Activated CD8-positive, alpha-beta memory T cell treated with anti-CD3 and anti-CD28 coated beads, Interleukin-2, amount 10 ng/mL, durations not matched to agents 7 days and 5 days (primary cell): ENCODE data around the gene ICOS. TPM values are rescaled to one million over a fixed set of nuclear protein-coding genes. Genes with fewer than 3 reads are reported as not detected.
"Not testable (repeated sequence)": the region's sequence is repeated elsewhere in the genome, so short reads cannot be mapped to it uniquely, and the experiment has no call there.

Experiments
- ATAC-seq: fragments of 150-1000 bp; cut with Tn5 transposase; one replicate; pipeline ENCODE4 v1.10.0; 2021; ENCODE audit warnings: moderate library complexity
- CTCF ChIA-PET: fragments of 350-600 bp; sonication (Branson Sonifier 250); formaldehyde crosslinking; loops from one replicate; lab custom pipeline; 2021; ENCODE audit warnings: antibody characterized with exemption; lab: Charles Lee
- DNase-seq: peaks from one replicate; pipeline ENCODE4 v3.0.0-alpha.2; 2020
- H3K27ac Mint-ChIP-seq: one replicate; pipeline ENCODE4 v1.8.0; 2021; ENCODE audit warnings: mild to moderate bottlenecking, mixed read lengths
- H3K27me3 Mint-ChIP-seq: one replicate; pipeline ENCODE4 v1.8.0; 2021; ENCODE audit warnings: mixed read lengths
- H3K36me3 Mint-ChIP-seq: one replicate; pipeline ENCODE4 v1.8.0; 2021; ENCODE audit warnings: mild to moderate bottlenecking, mixed read lengths
- H3K4me1 Mint-ChIP-seq: one replicate; pipeline ENCODE4 v1.8.0; 2021; ENCODE audit warnings: mixed read lengths
- H3K4me3 Mint-ChIP-seq: one replicate; pipeline ENCODE4 v1.8.0; 2021; ENCODE audit warnings: mild to moderate bottlenecking, moderate library complexity, mixed read lengths
- H3K9me3 Mint-ChIP-seq: one replicate; pipeline ENCODE4 v1.8.0; 2022; ENCODE audit warnings: low read depth, mixed read lengths
- total RNA-seq, 2 experiments: library from RNA; stranded (reverse); gene quantifications; one replicate each; pipeline ENCODE4 v1.2.3, GENCODE V29; 2021

ICOS gene
- total RNA-seq, 2 experiments from 2014 or later: 26.9 to 49.7 TPM

GRCh38 chr2:203925512-203926158 lies 10.9 kb upstream of the ICOS start:
- Mint-ChIP-seq H3K9me3 (no peaks in the 10 kb centered on the region), H3K4me3 (no peak overlapping the region), H3K27me3 (peaks cover 7% of the 10 kb centered on the region), H3K36me3 (no peaks in the 10 kb centered on the region), H3K27ac (no peak overlapping the region), H3K4me1 (peaks cover 2% of the 10 kb centered on the region)
- CTCF ChIA-PET: no interaction called here
- no peak for ATAC-seq
- DNase-seq: no peak

DNA sequence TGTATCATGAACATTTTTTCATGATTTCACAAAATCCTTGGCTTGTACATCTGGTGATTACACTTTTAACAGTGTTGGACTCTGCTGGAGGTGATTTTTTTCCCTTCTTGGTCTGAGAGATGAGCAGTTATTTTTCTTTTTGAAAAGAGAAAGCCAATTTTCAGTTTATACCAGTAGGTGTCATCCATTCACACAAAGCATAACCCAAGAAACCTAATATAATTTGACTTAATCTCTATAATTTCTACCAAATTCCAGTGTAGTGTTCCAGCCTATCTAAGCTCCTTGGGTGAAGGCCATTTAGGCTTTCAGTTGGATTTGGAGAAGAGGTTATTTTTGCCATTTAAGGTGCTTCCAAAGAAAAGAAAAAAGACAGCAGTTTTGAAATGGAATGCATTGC lies 7.7 kb upstream of the ICOS start:
- CTCF ChIA-PET: interaction anchor here (0.6 to 2.4 kb wide), 12 partner anchors 10 to 966 kb away, joined by 3 to 7 read pairs (median 3); no protein-coding TSS in a partner anchor
- ATAC-seq (no peak), DNase-seq (no peak)
- H3K4me1 Mint-ChIP-seq: peaks cover 12% of the 10 kb centered on the region
- H3K4me3 Mint-ChIP-seq: no peak overlapping the region
- H3K27me3 Mint-ChIP-seq: peaks cover 4% of the 10 kb centered on the region
- no peaks in the 10 kb centered on the region for H3K9me3 Mint-ChIP-seq
- H3K36me3 Mint-ChIP-seq: peaks cover 9% of the 10 kb centered on the region
- no peak overlapping the region for H3K27ac Mint-ChIP-seq

DNA sequence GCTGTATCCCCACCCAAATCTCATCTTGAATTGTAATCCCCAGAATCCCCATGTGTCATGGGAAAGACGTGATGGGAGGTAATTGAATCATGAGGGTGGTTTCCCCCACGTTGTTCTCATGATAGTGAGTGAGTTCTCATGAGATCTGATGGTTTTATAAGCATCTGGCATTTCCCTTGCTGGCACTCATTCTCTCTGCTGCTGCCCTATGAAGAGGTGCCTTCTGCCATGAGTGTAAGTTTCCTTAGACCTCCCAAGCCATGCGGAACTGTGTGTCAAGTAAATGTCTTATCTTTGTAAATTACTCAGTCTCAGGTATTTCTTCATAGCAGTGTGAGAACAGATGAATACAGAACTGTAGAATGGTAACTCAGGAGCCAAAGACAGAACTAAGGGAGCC lies 5.3 kb upstream of the ICOS start:
- H3K27me3 Mint-ChIP-seq, H3K27ac Mint-ChIP-seq, H3K4me3 Mint-ChIP-seq, H3K36me3 Mint-ChIP-seq, ATAC-seq, H3K9me3 Mint-ChIP-seq, CTCF ChIA-PET, DNase-seq: not testable (repeated sequence)
- H3K4me1 Mint-ChIP-seq: peaks cover 33% of the 10 kb centered on the region

GRCh38 chr2:203934041-203934492 lies 2.5 kb upstream of the ICOS start:
- Mint-ChIP-seq H3K4me1 (peaks cover 43% of the 10 kb centered on the region), H3K27ac (peak overlapping the region; percentile 86), H3K9me3 (no peaks in the 10 kb centered on the region), H3K36me3 (peaks cover 26% of the 10 kb centered on the region), H3K27me3 (no peaks in the 10 kb centered on the region), H3K4me3 (peak overlapping the region; percentile 42)
- CTCF ChIA-PET: interaction anchor here (1.1 to 1.4 kb wide), 2 partner anchors 11 to 15 kb away, joined by 3 to 4 read pairs; no protein-coding TSS in a partner anchor
- peak; percentile 57 for DNase-seq
- peak; percentile 32 for ATAC-seq

DNA sequence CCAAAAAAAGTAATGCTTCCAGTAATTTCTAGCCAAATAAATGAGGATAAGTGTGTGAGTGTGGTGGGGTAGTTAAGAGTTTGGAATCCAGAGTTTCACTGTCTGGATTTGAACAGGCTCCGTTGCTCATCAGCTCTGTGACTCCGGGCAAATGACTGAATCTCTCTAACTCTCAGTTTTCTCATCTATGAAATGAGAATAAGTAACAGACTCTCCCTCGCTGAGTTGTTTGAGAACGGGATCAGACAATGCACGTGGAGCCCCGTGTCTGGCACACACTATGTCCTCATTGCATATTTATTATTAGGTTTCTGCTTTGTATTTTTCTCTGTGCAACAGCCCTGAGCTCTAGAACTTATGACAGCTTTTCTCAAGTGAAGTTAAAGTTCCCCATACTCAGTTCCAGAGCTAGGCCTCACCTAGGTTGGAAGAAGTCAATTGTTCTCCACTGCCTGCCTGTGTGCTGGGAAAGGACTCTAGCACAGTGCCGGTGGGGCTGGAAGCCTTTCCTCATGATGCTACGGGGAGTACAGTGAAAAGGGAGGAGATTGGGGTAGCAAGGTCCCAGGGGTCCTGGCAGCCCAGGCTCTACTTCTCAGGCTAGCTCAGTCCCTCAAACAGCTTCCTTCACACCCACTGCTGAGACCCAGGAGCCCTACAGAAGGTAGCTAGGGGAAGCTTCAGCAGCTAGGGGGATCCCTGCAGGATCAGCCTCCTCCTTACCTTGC lies 1.7 kb upstream of the ICOS start:
- H3K4me3 Mint-ChIP-seq: peak overlapping the region; percentile 42
- H3K27me3 Mint-ChIP-seq: no peaks in the 10 kb centered on the region
- peaks cover 29% of the 10 kb centered on the region for H3K36me3 Mint-ChIP-seq
- no peak for DNase-seq
- H3K9me3 Mint-ChIP-seq: no peaks in the 10 kb centered on the region
- H3K27ac Mint-ChIP-seq: peak overlapping the region; percentile 86
- ATAC-seq: no peak
- H3K4me1 Mint-ChIP-seq: peaks cover 49% of the 10 kb centered on the region
- CTCF ChIA-PET: interaction anchor here (1.0 to 1.4 kb wide), 7 partner anchors 8 to 174 kb away, joined by 3 to 4 read pairs (median 3); no protein-coding TSS in a partner anchor

DNA sequence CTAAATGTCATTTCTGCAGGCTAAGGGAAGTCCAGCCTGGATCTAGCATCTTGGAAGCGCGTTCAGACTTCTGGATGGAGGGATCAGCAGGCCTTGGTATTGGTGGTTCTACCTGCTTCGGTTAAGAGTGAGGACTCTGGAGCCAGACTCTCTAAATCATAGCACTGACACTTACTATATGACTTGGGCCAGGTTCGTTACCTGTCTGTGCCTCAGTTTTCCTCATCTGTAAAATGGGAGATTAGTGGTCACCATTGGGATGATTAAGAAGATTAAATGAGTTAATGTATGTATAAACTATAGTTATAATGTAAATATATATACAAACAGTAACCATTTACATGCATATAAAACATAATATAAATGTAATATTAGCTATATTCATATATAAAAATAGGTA lies 995 bp upstream of the ICOS start:
- peak overlapping the region; percentile 41 for H3K27ac Mint-ChIP-seq
- no peak overlapping the region for H3K4me3 Mint-ChIP-seq
- peaks cover 56% of the 10 kb centered on the region for H3K4me1 Mint-ChIP-seq
- DNase-seq: no peak
- CTCF ChIA-PET: interaction anchor here (1.0 to 1.5 kb wide), 6 partner anchors 8 to 173 kb away, joined by 3 to 4 read pairs (median 3); no protein-coding TSS in a partner anchor
- H3K36me3 Mint-ChIP-seq: peaks cover 35% of the 10 kb centered on the region
- no peaks in the 10 kb centered on the region for H3K27me3 Mint-ChIP-seq
- no peaks in the 10 kb centered on the region for H3K9me3 Mint-ChIP-seq
- no peak for ATAC-seq

- ATAC-seq: peak; percentile 13
- Mint-ChIP-seq H3K27ac (peak overlapping the region; percentile 85), H3K4me3 (peak overlapping the region; percentile 88), H3K27me3 (no peaks in the 10 kb centered on the region), H3K36me3 (peaks cover 46% of the 10 kb centered on the region), H3K9me3 (no peaks in the 10 kb centered on the region), H3K4me1 (peaks cover 70% of the 10 kb centered on the region)
- CTCF ChIA-PET: interaction anchor here (1.5 kb wide), 1 partner anchor 107 kb away, joined by 3 read pairs; no protein-coding TSS in a partner anchor
- DNase-seq: no peak
Measured at GRCh38 chr2:203936949-203937348, 386 bp downstream of the ICOS start.

GRCh38 chr2:203937788-203938187 lies 1.2 kb downstream of the ICOS start:
- H3K4me1 Mint-ChIP-seq: peaks cover 75% of the 10 kb centered on the region
- ATAC-seq: peak; percentile 11
- CTCF ChIA-PET: interaction anchor here (0.8 kb wide), 1 partner anchor 15 kb away, joined by 3 read pairs; no protein-coding TSS in a partner anchor

DNA sequence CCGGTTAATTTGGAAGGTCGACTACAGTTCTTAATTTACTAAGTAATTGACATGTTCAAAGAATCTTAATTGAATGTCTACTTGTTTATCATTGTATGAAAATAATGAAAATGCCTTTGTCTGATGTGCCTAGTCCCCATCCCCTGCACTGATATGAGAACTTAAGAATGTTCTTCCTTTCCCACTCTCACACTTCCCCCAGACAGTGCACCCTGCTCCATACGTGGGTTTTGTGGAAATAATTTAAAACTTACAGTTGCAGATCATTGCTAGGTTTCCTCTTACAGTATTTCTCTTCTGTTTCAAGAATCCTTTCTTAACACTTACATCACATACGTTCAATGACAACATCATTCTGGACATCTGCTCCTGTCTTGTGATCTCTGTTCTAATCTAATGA lies 3.5 kb downstream of the ICOS start:
- DNase-seq: no peak
- peaks cover 1% of the 10 kb centered on the region for H3K9me3 Mint-ChIP-seq
- peaks cover 64% of the 10 kb centered on the region for H3K36me3 Mint-ChIP-seq
- peak; percentile 8 for ATAC-seq
- H3K4me1 Mint-ChIP-seq: peaks cover 72% of the 10 kb centered on the region
- no peaks in the 10 kb centered on the region for H3K27me3 Mint-ChIP-seq
- CTCF ChIA-PET: no interaction called here
- H3K27ac Mint-ChIP-seq: peak overlapping the region; percentile 85
- H3K4me3 Mint-ChIP-seq: peak overlapping the region; percentile 88

More at GRCh38 chr2:203937788-203938187, 1.2 kb downstream of the ICOS start:
- Mint-ChIP-seq H3K27ac (peak overlapping the region; percentile 85), H3K27me3 (no peaks in the 10 kb centered on the region), H3K4me3 (peak overlapping the region; percentile 88), H3K9me3 (no peaks in the 10 kb centered on the region), H3K36me3 (peaks cover 51% of the 10 kb centered on the region)
- DNase-seq: no peak

DNA sequence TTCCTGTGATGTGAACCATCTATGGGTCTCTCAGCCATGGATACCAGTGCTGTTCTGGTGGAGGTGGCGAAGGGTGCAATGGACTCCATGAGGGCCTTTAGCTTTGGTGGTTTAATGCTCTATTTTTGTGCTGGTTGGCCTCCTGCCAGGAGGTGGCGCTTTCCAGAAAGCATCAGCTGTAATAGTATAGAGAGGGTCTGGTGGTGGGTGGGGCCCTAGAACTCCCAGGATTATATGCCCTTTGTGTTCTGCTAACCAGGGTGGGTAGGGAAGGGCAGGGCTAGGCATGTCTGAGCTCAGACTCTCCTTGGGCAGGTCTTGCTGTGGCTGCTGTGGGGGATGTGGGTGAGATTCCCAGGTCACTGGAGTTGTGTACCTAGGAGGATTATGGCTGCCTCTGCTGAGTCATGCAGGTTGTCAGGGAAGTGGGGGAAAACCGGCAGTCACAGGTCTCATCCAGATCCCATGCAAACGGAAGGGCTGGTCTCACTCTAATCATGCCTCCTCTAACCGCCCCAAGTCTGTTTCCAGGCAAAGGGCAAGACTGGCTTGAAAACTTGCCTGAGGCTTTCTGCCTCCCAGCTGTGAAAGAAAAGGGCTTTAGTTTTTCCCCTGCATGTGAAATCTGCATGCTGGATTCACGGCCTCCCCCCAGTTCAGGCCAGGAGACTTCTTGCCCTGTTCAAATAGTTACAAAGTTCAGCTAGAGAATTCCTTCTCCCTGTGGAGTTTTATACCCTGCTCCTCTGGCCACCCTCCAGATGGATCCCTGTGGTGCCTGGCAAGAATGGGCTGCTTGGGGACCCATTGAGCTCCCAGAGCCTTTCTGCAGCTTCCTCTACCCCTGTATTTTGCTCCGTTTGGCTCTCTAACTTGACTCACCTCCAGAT lies 7.2 kb downstream of the ICOS start:
- H3K4me3 Mint-ChIP-seq, DNase-seq, ATAC-seq, H3K27me3 Mint-ChIP-seq, H3K9me3 Mint-ChIP-seq: not testable (repeated sequence)
- Mint-ChIP-seq H3K36me3 (peaks cover 67% of the 10 kb centered on the region), H3K27ac (peak overlapping the region; percentile 19), H3K4me1 (peaks cover 85% of the 10 kb centered on the region)
- CTCF ChIA-PET: interaction anchor here (1.1 to 1.7 kb wide), 5 partner anchors 9 to 74 kb away, joined by 3 to 4 read pairs (median 3); no protein-coding TSS in a partner anchor

GRCh38 chr2:203948733-203949132 lies 12.2 kb downstream of the ICOS start:
- peak overlapping the region; percentile 81 for H3K27ac Mint-ChIP-seq
- H3K4me3 Mint-ChIP-seq: peak overlapping the region; percentile 20
- peaks cover 39% of the 10 kb centered on the region for H3K36me3 Mint-ChIP-seq
- no peaks in the 10 kb centered on the region for H3K9me3 Mint-ChIP-seq
- DNase-seq (no peak), ATAC-seq (peak; percentile 4)
- no peaks in the 10 kb centered on the region for H3K27me3 Mint-ChIP-seq
- peaks cover 75% of the 10 kb centered on the region for H3K4me1 Mint-ChIP-seq
- CTCF ChIA-PET: interaction anchor here (1.1 to 1.9 kb wide), 4 partner anchors 8 to 40 kb away, joined by 3 to 6 read pairs (median 4); no protein-coding TSS in a partner anchor

GRCh38 chr2:203949228-203949627 lies 12.7 kb downstream of the ICOS start:
- Mint-ChIP-seq H3K4me3 (peak overlapping the region; percentile 29), H3K4me1 (peaks cover 73% of the 10 kb centered on the region), H3K36me3 (peaks cover 34% of the 10 kb centered on the region), H3K9me3 (no peaks in the 10 kb centered on the region), H3K27ac (peak overlapping the region; percentile 81), H3K27me3 (no peaks in the 10 kb centered on the region)
- DNase-seq (peak; percentile 63), ATAC-seq (peak; percentile 62)
- CTCF ChIA-PET: interaction anchor here (1.2 to 1.9 kb wide), 2 partner anchors 15 to 20 kb away, joined by 4 to 6 read pairs; no protein-coding TSS in a partner anchor
